Stimulated activated CD8-positive, alpha-beta memory T cell treated with anti-CD3 and anti-CD28 coated beads, Interleukin-4, amount 100 ng/mL, for 24 hours (primary cell): ENCODE measurements around the gene ACAD9.

Experiments
- DNase-seq: peaks from one replicate; pipeline ENCODE4 v3.0.0-alpha.2; 2020; ENCODE audit warnings: low read depth

The ACAD9 gene

GRCh38 chr3:128935922-128936321 lies 56.5 kb downstream of the ACAD9 start:
- no peak for DNase-seq

GRCh38 chr3:128936341-128936740 lies 56.9 kb downstream of the ACAD9 start:
- DNase-seq = no peak

DNA sequence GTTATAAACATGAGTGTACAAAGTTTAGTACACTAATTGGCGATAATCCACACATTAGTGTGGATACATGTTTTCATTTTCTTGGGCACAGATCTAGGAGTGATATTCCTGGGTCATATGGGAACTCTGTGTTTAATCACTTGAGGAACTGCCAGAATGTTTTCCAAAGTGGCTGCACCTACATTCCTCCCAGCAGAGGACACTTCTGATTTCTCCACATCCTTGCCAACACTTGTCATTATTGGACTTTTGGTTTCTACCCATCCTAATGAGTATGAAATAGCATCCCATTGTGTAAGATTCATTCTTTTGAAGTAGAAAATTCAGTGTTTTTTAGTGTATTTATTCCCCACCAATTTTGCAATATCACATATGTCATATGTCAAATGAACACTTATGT lies 60.8 kb downstream of the ACAD9 start:
- no peak for DNase-seq

GRCh38 chr3:128942161-128942952 lies 62.9 kb downstream of the ACAD9 start:
- DNase-seq = no peak

DNA sequence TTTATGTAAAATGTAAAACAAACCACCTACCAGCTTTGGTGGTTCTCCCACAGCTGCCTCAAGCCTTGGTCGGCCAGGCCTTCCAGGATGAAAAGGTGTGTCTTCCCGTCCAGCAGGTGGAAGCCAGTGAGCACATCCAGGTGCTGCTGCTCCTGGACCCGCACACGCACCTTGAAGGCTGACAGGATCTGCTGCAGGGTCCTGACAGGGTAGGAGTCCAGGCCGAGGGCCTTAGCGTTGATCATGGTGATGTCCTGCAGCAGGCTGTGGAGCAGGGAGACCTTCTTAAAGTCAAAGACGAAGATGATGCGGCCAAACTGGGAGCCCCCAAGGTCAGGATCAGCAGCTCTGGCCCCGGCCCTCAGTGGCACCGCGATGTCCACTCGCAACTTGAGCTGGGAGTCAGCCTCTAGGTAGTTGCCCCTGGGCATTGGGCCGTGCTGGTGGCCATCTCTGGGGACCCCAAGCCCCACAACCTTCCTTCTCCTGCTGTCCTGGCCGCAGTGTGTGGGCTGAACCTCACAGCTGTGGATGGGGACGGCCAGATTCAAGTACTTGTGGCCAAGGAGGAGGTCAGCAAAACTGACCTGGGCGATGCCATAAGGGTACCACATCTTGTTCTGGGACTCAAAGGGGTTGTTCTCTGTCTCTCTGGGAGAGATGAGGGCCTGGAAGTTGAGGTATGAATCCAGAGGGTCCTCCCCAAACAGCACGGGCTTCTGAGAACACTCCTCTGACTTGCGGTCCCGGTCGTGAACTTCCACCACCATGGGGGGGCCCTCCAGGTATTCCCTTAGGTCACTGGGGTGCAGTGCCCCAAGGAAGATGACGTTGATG lies 65.8 kb downstream of the ACAD9 start:
- no peak for DNase-seq

DNA sequence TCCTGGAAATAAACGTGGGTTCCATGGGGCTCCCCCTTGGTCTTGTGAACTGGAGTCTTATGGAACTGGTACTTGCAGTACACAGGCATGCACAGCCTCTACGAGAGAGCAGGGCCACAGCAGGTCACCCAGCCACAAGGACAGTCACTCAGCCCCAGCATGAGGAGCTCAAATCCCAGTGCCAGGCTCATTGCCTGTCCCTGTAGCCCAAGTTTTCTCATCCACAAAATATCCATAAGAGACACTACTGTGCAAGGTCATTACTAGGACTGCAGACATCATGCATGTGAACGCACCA lies 66.4 kb downstream of the ACAD9 start:
- no peak for DNase-seq

GRCh38 chr3:128946411-128946810 lies 67.0 kb downstream of the ACAD9 start:
- DNase-seq = no peak

- DNase-seq = no peak
Measured at GRCh38 chr3:128949158-128949557, 69.7 kb downstream of the ACAD9 start.

DNA sequence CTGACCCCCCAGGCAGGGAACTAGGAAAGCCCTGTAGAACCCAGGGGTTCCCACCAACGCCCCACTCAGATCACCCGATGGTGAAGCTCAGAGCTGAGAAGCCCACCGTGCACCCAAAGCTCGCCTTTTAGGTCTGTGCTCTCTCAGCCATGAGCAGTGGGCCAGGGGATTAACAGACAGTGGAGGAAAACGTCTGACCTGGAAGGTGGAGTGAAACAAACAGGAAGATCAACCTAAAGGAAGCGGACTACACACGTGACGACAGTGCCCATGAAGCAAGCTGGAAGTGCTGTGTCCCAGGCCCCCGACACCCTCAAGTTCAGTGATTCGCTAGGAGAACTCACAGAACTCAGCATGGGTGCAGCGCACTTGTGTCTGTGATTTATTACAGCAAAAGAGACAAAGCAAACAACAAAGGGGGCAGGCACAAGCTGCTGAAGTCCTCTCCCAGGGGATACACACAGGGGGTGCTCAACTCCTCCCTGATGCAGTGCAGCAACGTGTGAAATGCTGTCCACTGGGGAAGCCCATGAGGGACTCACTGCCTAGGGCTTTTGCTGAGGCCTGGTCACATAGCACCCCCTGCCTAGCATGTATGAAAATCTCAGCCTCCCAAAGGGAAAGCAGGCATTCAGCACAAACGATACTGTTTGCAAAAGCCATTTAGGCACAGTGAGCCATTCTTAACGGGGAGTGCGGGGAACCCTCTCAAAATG lies 71.0 kb downstream of the ACAD9 start:
- no peak for DNase-seq

DNA sequence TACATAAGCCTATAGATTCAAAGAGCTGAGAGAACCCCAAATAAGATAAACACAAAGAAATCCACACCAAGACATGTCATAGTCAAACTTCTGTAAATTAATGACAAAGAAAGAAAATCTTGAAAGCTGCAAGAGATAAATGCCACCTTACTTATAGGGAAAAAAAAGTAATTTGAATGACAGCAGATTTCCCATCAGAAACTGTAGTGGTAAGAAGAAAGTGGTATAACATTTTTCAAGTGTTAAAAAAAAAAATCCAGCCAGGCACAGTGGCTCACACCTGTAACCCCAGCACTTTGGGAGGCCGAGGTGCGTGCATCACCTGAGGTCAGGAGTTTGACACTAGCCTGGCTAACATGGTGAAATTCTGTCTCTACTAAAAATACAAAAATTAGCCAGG lies 77.0 kb downstream of the ACAD9 start:
- DNase-seq = no peak
